Measurements from ENCODE around the gene C9orf85.
"Not testable (repeated sequence)": the region's sequence is repeated elsewhere in the genome, so short reads cannot be mapped to it uniquely, and the experiment has no call there.

Gene C9orf85

DNA sequence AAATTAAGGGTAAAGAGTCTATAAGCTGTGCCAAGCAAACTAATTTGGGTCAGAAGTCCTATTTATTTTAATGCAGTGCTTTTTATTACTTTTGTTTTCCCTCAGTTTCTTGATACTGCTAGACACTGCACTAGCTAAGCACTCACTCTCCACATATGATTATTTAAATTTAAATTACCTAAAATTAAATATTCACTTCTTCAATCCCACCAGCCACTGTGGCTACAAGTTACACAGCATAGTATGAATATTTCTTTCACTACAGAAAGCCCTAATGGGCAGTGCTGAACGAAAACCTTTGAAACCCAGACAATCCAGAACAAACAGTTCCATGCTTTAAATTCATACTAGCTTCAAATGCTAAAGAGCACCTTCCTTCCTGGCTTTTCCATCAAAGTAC is 24.1 kb upstream of the C9orf85 start:
- no peak for DNase-seq (ENCODE audit: low read depth)
- no peaks in the 10 kb centered on the region for H3K4me1 ChIP-seq (ENCODE audit: control insufficient read depth, insufficient read depth, low read length)
- no peak overlapping the region for H3K4me3 ChIP-seq (ENCODE audit: low read length)
- no peaks in the 10 kb centered on the region for H3K36me3 ChIP-seq (ENCODE audit: control insufficient read depth, insufficient read depth, low read length, severe bottlenecking)
- H3K9me3 ChIP-seq (ENCODE audit: control insufficient read depth, low read length), result peaks cover 7% of the 10 kb centered on the region
- H3K9ac ChIP-seq (ENCODE audit: low read length), result no peak overlapping the region
- H3K27me3 ChIP-seq (replicated peaks; ENCODE audit: control insufficient read depth, insufficient read depth, low read length), result no peaks in the 10 kb centered on the region

- no peaks in the 10 kb centered on the region for H3K9me3 ChIP-seq (ENCODE audit: control insufficient read depth, low read length)
- no peak overlapping the region for H3K4me3 ChIP-seq (ENCODE audit: low read length)
- no peaks in the 10 kb centered on the region for H3K4me1 ChIP-seq (ENCODE audit: control insufficient read depth, insufficient read depth, low read length)
- H3K36me3 ChIP-seq (ENCODE audit: control insufficient read depth, insufficient read depth, low read length, severe bottlenecking), result no peaks in the 10 kb centered on the region
- no peaks in the 10 kb centered on the region for H3K27me3 ChIP-seq (replicated peaks; ENCODE audit: control insufficient read depth, insufficient read depth, low read length)
- DNase-seq (ENCODE audit: low read depth), result no peak
- H3K9ac ChIP-seq (ENCODE audit: low read length), result no peak overlapping the region
Observed at GRCh38 chr9:71890042-71890679, 21.3 kb upstream of the C9orf85 start.

DNA sequence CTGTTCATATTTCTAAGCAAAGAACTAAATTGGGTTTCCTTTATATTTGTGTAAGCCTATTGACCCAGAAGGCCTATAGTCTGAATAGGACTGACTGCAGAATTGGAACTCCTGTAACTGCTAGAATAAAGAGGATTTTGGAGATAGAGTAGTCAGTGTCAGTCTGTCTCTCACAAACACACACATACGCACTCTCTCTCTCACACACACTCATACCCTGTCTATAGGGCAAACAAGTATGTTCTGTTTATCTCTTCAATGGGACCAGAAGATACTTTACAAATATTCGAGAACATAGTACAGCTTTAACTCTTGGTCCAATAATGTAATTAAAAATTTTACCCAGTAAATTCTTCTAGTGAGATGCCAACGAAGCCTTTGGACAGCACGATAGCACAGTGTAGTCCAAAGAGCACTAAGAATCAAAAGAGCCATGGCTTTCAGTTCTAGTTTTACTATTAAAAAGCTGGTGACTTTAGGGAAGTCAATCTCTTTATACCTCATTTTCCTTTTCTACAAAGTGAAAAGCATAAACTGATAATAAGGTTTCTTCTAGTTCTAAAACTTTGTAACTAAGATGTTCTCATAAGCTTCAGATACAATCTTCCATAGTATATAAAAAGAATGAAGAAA is 19.8 kb upstream of the C9orf85 start:
- Histone ChIP-seq H3K4me1 (ENCODE audit: control insufficient read depth, insufficient read depth, low read length) (no peaks in the 10 kb centered on the region), H3K9me3 (ENCODE audit: control insufficient read depth, low read length) (no peaks in the 10 kb centered on the region), H3K36me3 (ENCODE audit: control insufficient read depth, insufficient read depth, low read length, severe bottlenecking) (no peaks in the 10 kb centered on the region), H3K9ac (ENCODE audit: low read length) (no peak overlapping the region), H3K27me3 (replicated peaks; ENCODE audit: control insufficient read depth, insufficient read depth, low read length) (no peaks in the 10 kb centered on the region), H3K4me3 (ENCODE audit: low read length) (no peak overlapping the region)
- no peak for DNase-seq (ENCODE audit: low read depth)

DNA sequence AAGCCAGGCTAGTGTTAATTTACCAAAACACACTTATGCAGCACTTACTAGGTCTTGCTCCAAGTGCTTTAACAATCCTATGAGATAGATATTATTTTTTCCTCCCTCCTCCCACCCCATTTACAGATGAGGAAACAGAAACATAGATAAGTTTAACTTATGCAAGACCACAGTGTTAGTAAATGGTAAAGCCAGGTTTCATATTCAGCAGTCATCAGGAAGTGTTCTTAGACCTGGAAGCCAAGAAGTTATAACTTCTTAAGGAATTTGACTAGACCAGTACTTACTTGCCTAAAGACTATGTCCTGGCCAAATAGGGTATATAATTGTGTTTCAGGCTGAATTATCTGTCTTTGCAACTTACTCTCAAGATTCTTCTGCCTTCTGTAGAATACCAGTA is 16.3 kb upstream of the C9orf85 start:
- no peaks in the 10 kb centered on the region for H3K4me1 ChIP-seq (ENCODE audit: control insufficient read depth, insufficient read depth, low read length)
- H3K36me3 ChIP-seq (ENCODE audit: control insufficient read depth, insufficient read depth, low read length, severe bottlenecking), result no peaks in the 10 kb centered on the region
- H3K27me3 ChIP-seq (replicated peaks; ENCODE audit: control insufficient read depth, insufficient read depth, low read length), result no peaks in the 10 kb centered on the region
- H3K9me3 ChIP-seq (ENCODE audit: control insufficient read depth, low read length), result no peaks in the 10 kb centered on the region
- no peak overlapping the region for H3K9ac ChIP-seq (ENCODE audit: low read length)
- DNase-seq (ENCODE audit: low read depth), result no peak
- H3K4me3 ChIP-seq (ENCODE audit: low read length), result no peak overlapping the region

DNA sequence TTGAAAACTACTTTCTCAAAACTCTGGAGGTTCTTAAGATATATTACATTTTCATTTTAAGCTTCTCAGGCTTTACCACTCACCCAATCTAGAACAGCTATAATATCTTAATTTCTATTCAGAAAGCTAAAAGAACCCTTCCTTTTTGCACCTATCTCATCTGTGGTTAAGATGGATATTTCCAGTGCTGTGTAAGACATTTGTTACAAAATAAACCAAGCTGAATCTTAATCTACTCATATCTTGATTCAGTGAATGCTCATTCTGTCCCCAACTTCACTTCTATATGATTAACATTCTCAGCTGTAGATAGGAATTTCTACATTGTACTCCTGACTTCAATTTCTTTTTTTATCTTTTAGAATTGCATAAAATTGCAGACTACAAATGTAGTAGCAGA is 15.5 kb upstream of the C9orf85 start:
- no peak for DNase-seq (ENCODE audit: low read depth)
- no peaks in the 10 kb centered on the region for H3K9me3 ChIP-seq (ENCODE audit: control insufficient read depth, low read length)
- no peaks in the 10 kb centered on the region for H3K36me3 ChIP-seq (ENCODE audit: control insufficient read depth, insufficient read depth, low read length, severe bottlenecking)
- no peak overlapping the region for H3K4me3 ChIP-seq (ENCODE audit: low read length)
- H3K27me3 ChIP-seq (replicated peaks; ENCODE audit: control insufficient read depth, insufficient read depth, low read length), result no peaks in the 10 kb centered on the region
- H3K4me1 ChIP-seq (ENCODE audit: control insufficient read depth, insufficient read depth, low read length), result no peaks in the 10 kb centered on the region
- no peak overlapping the region for H3K9ac ChIP-seq (ENCODE audit: low read length)

DNA sequence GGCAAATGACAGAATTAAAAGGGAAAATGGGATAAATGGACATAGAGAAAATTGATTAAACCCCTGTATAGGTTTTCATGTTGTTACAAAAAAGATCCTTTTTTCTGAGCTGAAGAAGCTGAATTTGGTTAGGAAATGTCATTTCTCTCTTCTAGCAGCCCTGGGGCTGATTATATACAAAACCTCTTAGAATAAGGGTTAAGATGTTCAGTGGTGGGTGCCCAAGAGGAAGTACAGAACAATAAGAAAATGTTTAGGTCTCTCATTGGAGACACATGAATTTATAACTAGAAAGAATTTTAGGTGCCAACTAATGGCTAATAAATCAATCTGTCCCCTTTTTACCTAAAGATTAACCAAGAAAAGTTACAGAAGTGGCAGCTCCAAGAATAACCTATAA is 14.7 kb upstream of the C9orf85 start:
- H3K9me3 ChIP-seq (ENCODE audit: control insufficient read depth, low read length), result no peaks in the 10 kb centered on the region
- DNase-seq (ENCODE audit: low read depth), result no peak
- H3K36me3 ChIP-seq (ENCODE audit: control insufficient read depth, insufficient read depth, low read length, severe bottlenecking), result no peaks in the 10 kb centered on the region
- H3K4me3 ChIP-seq (ENCODE audit: low read length), result no peak overlapping the region
- H3K4me1 ChIP-seq (ENCODE audit: control insufficient read depth, insufficient read depth, low read length), result no peaks in the 10 kb centered on the region
- no peak overlapping the region for H3K9ac ChIP-seq (ENCODE audit: low read length)
- H3K27me3 ChIP-seq (replicated peaks; ENCODE audit: control insufficient read depth, insufficient read depth, low read length), result no peaks in the 10 kb centered on the region

GRCh38 chr9:71897577-71897976 is 13.9 kb upstream of the C9orf85 start:
- DNase-seq (ENCODE audit: low read depth), result no peak

DNA sequence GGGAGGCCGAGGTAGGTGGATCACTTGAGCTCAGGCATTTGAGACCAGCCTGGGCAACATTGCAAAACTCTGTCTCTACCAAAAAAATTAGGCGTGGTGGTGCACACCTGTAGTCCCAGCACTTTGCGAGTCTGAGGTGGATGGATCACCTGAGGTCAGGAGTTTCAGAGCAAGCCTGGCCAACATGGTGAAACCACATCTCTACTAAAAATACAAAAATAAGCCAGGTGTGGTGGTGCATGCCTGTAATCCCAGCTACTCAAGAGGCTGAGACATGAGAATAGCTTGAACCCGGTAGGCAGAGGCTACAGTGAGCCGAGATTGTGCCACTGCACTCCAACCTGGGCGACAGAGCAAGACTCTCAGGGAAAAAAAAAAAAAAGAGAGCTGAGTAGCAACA is 12.7 kb upstream of the C9orf85 start:
- H3K9ac ChIP-seq (ENCODE audit: low read length); H3K4me3 ChIP-seq (ENCODE audit: low read length); H3K27me3 ChIP-seq (replicated peaks; ENCODE audit: control insufficient read depth, insufficient read depth, low read length); H3K9me3 ChIP-seq (ENCODE audit: control insufficient read depth, low read length); H3K36me3 ChIP-seq (ENCODE audit: control insufficient read depth, insufficient read depth, low read length, severe bottlenecking); DNase-seq (ENCODE audit: low read depth); H3K4me1 ChIP-seq (ENCODE audit: control insufficient read depth, insufficient read depth, low read length): not testable (repeated sequence)

More at GRCh38 chr9:71897577-71897976, 13.9 kb upstream of the C9orf85 start:
- Histone ChIP-seq H3K9me3 (ENCODE audit: control insufficient read depth, low read length) (no peaks in the 10 kb centered on the region), H3K36me3 (ENCODE audit: control insufficient read depth, insufficient read depth, low read length, severe bottlenecking) (no peaks in the 10 kb centered on the region), H3K4me1 (ENCODE audit: control insufficient read depth, insufficient read depth, low read length) (no peaks in the 10 kb centered on the region), H3K4me3 (ENCODE audit: low read length) (no peak overlapping the region), H3K9ac (ENCODE audit: low read length) (no peak overlapping the region), H3K27me3 (replicated peaks; ENCODE audit: control insufficient read depth, insufficient read depth, low read length) (no peaks in the 10 kb centered on the region)

GRCh38 chr9:71901695-71902597 is 9.5 kb upstream of the C9orf85 start:
- Histone ChIP-seq H3K36me3 (ENCODE audit: control insufficient read depth, insufficient read depth, low read length, severe bottlenecking) (no peaks in the 10 kb centered on the region), H3K4me1 (ENCODE audit: control insufficient read depth, insufficient read depth, low read length) (no peaks in the 10 kb centered on the region), H3K9me3 (ENCODE audit: control insufficient read depth, low read length) (no peaks in the 10 kb centered on the region), H3K27me3 (replicated peaks; ENCODE audit: control insufficient read depth, insufficient read depth, low read length) (no peaks in the 10 kb centered on the region), H3K9ac (ENCODE audit: low read length) (no peak overlapping the region), H3K4me3 (ENCODE audit: low read length) (no peak overlapping the region)
- no peak for DNase-seq (ENCODE audit: low read depth)

DNA sequence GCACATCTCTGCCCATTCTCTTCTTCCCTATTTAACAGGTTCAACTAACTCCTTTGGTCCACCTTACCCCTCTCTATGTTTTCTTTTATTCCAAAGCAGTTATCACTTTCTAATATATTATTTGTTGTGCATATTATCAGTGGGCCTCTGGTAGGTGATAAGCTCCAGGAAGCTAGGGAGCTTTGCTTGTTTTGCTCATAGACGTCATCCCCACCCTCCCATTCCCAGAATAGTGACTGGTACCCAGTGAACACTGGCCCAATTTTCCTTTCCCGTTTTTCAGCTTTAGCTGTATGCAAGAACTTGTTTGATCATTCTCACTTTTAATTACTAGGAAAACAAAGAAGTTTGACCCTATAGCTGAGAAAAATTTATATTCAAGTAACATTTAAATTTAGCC is 7.4 kb upstream of the C9orf85 start:
- H3K9me3 ChIP-seq (ENCODE audit: control insufficient read depth, low read length), result no peaks in the 10 kb centered on the region
- no peaks in the 10 kb centered on the region for H3K27me3 ChIP-seq (replicated peaks; ENCODE audit: control insufficient read depth, insufficient read depth, low read length)
- peaks cover 8% of the 10 kb centered on the region for H3K4me1 ChIP-seq (ENCODE audit: control insufficient read depth, insufficient read depth, low read length)
- H3K4me3 ChIP-seq (ENCODE audit: low read length), result no peak overlapping the region
- DNase-seq (ENCODE audit: low read depth), result no peak
- no peak overlapping the region for H3K9ac ChIP-seq (ENCODE audit: low read length)
- no peaks in the 10 kb centered on the region for H3K36me3 ChIP-seq (ENCODE audit: control insufficient read depth, insufficient read depth, low read length, severe bottlenecking)

DNA sequence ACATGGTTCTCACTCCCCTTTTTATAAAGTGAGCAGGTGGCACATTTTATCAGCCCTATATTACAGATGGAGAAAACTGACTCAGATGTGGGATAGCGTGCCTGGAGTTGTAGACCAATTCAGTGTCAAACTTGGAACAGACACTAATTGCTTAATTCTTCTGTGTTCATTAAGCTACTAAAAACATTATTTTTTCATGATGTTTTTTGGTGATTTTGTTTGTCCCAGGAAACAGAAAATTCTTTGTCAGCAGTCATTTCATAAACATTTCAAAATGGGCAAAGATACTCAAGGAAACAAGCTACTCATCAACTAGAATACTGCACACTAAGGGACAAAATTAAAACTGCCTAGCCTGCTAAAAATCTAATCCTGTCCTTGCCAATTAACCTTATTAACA is 2.6 kb upstream of the C9orf85 start:
- H3K4me3 ChIP-seq (ENCODE audit: low read length), result peak overlapping the region; percentile 97
- peak; percentile 12 for DNase-seq (ENCODE audit: low read depth)
- H3K36me3 ChIP-seq (ENCODE audit: control insufficient read depth, insufficient read depth, low read length, severe bottlenecking), result no peaks in the 10 kb centered on the region
- H3K9me3 ChIP-seq (ENCODE audit: control insufficient read depth, low read length), result no peaks in the 10 kb centered on the region
- H3K27me3 ChIP-seq (replicated peaks; ENCODE audit: control insufficient read depth, insufficient read depth, low read length), result no peaks in the 10 kb centered on the region
- H3K4me1 ChIP-seq (ENCODE audit: control insufficient read depth, insufficient read depth, low read length), result peaks cover 29% of the 10 kb centered on the region
- H3K9ac ChIP-seq (ENCODE audit: low read length), result peak overlapping the region; percentile 86

All from adipocyte (in vitro differentiated cells).